HG03521 (cell line): ENCODE data around the gene HADHA.

Source experiments
- ATAC-seq: cut with Tn5 transposase; IDR thresholded peaks from one replicate; pipeline ENCODE4 v1.9.1; 2021; ENCODE audit warnings: mild to moderate bottlenecking, moderate library complexity; ENCODE audit not compliant: unreplicated experiment

HADHA gene

GRCh38 chr2:26195040-26195984, 49.1 kb downstream of the HADHA start:
- no peak for ATAC-seq

GRCh38 chr2:26193578-26194231, 50.7 kb downstream of the HADHA start:
- ATAC-seq, result no peak

DNA sequence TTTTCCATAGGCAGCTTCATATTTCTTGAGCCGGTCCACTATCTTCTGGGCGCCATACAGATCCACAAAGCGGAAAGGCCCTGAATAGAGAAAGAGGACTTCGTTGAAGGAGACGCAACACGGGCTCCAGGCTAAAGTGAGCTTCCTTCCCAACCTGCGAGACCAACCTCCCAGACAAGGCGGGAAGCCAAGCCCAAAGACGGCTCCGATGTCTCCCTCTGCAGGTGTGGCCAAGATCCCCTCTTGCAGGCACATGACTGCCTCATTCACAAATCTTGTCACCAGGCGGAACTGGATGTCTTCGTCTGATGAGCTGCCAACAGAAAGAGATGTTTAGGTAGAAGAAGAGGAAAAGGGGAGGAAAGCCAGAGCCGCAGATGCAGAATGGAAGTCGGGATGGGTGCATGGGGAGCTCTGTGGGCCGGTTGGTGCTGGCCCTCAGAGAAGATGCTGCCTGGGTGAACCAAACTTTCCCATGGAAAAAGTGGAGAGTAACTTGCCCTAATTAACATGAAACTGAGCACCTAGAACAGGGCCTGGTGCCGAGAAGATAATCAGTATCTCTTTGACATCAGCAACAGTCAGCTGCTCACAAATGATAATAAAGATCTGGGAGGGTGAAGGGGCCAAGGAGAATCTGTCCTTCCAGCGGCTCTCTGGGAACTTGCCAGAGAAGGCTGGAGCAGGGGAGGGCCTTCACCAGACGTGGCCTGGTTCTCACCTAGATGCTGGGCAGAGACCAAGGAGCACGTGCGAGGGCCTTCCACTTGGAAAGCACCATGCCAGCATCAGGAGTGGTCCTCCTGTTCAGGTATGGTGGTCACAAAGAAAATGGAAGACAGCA, 52.9 kb downstream of the HADHA start:
- no peak for ATAC-seq

DNA sequence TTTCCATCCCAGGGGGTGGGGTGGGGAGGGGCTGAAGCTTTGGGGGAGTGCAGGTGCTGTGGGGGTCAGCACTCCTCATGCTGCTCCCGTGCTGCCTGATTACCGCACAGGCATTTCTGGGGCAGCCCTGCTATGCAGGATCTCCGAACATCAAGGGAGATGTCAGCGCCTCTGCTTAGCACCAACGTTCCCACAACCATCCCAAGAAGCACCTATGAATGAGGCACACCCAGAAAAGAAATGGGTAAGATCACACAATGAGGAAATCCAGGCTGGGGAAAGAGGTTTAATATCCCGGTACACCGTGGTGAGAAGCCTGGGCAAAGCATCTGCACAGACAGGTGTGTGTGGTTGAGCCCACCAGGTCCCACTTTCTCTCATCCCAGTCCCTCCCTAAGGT, 54.1 kb downstream of the HADHA start:
- no peak for ATAC-seq

- no peak for ATAC-seq
Measured at GRCh38 chr2:26189751-26190150, 54.7 kb downstream of the HADHA start.

GRCh38 chr2:26189123-26189522, 55.3 kb downstream of the HADHA start:
- no peak for ATAC-seq

DNA sequence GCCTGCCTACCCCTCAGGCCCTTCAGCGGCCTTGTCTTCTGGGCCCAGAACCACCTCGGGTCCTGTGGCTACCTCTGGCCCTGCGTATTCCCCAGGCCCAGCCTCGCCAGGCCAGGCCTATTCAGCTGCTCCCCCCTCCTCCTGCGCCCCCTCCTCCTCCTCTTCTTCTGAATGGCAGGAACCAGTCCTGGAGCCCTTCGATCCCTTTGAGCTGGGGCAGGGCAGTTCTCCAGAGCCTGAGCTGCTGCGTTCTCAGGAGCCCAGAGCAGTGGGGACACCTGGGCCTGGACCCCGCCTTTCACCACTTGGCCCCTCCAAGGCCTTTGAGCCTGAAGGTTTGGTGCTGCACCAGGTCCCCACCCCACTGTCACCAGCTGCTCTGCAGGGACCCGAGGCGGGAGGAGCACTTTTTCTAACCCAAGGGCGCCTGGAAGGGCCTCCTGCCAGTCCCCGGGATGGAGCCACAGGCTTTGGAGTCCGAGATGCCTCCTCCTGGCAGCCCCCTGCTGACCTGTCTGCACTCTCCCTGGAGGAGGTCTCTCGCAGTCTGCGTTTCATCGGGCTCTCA, 56.8 kb downstream of the HADHA start:
- no peak for ATAC-seq

GRCh38 chr2:26187114-26187513, 57.3 kb downstream of the HADHA start:
- ATAC-seq, result no peak

GRCh38 chr2:26185954-26186770, 58.3 kb downstream of the HADHA start:
- ATAC-seq, result no peak

- no peak for ATAC-seq
Measured at GRCh38 chr2:26185304-26185928, 59.0 kb downstream of the HADHA start.

- ATAC-seq, result peak; percentile 80
Measured at GRCh38 chr2:26184555-26185303, 59.7 kb downstream of the HADHA start.

DNA sequence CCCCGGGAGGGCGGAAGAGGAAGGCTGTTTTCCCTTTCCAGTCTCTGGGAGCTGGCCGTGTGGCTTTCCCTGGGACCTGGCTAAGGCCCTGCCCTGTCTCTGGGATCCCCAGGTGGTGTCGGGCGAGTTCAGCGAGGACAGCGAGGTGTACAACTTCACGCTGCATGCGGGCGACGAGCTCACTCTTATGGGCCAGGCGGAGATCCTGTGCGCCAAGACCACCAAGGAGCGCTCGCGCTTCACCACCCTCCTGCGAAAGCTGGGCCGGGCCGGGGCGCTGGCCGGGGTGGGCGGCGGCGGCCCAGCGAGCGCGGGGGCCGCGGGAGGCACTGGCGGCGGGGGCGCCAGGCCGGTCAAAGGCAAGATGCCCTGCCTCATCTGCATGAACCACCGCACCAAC, 60.3 kb downstream of the HADHA start:
- no peak for ATAC-seq

GRCh38 chr2:26182887-26183630, 61.4 kb downstream of the HADHA start:
- ATAC-seq, result no peak

DNA sequence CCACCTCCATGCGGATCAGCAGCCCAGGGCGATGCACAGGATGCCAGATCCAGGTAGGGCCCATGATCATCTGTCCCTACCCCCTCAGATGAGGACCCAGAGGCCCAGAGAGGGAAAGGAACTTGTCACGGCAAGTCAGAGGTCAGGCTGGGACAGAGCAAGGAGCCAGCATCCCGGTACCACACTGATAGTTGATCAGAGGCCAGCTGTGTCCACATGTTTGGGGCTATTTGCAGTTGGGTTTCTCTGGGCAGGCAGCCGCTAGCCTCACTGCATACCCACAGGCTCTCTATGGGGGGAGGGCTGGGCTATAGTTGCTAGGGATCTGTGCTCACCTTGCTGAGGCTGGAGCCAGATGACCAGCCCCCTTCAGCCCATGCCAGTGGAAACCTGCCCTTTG, 62.0 kb downstream of the HADHA start:
- ATAC-seq, result no peak

- no peak for ATAC-seq
Measured at GRCh38 chr2:26179446-26179913, 65.0 kb downstream of the HADHA start.

DNA sequence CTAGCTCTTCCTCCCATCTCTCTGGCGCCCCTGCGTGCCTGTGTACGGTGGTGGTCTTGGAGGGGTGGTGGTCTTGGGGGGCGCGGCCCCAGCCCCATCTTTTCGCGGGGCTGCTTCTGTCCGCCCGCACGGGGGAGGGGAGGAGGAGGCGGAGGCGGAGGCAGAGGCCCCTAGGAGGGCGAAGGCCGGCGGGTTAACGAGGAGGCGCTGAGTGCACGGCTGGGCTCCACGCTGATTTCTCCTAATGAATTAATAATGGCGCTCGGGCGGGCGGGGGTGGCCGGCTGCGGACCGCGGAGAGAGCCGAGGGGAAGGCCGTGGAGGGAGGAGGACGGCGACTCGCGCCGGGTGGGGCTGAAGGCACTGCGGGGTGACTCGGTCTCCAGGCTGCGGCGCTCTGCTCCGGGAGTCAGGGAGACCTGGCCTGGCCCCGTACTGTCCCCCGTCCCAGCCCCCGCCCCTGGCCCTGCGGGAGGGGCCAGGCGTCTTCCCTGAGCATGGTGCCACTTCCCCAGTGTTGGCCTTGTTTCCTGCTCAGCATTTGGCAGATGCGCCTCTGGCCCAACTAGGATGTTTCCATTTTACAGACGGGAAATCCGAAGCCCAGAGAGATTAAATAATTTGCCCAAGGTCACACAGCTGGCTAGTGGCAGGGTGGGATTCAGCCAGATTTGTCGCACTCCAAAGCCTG, 65.5 kb downstream of the HADHA start:
- ATAC-seq, result no peak

DNA sequence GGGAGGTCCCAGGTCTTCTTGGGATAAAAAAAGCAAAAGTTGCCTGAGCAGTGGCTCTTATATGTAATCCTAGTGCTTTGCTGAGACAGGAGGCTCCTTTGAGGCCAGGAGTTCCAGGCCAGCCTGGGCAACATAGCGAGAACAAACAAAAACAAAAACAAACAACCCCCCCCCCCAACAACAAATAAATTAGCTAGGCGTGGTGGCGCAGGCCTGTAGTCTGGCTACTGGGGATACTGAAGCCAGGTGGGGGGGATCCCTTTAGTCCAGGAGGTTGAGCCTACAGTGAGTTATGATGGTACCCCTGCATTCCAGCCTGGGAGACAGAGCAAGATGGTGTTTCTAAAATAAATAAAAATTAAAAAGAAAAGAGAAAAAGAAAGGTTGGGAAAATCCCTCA, 66.2 kb downstream of the HADHA start:
- no peak for ATAC-seq

DNA sequence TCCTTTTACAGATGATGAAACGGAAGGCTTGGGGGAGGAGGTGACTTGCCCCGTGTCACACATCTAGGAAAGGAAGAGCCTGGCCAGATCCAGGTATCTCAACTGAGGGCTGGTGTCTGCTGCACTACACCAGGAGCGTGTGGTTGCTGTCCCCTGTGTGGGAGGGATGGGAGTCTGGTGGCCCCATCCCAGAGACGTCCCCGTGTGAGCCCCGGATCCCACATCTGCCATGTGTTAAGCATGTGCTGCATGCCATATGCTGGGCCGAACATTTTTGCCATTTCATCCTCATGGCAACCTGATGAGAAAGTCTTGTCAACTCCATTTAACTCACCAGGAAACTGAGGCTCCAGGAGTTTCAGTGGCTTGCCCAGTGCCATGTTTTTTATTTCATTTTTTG, 67.3 kb downstream of the HADHA start:
- no peak for ATAC-seq
